ENCODE measurements around the gene LIMD2. TPM values are rescaled to one million over a fixed set of nuclear protein-coding genes. Genes with fewer than 3 reads are reported as not detected.
"Not testable (repeated sequence)": the region's sequence is repeated elsewhere in the genome, so short reads cannot be mapped to it uniquely, and the experiment has no call there.

LIMD2 gene
- total RNA-seq (2014; rRNA removed; shearing (Covaris generic)), result 116 and 190 TPM in 2 replicates

DNA sequence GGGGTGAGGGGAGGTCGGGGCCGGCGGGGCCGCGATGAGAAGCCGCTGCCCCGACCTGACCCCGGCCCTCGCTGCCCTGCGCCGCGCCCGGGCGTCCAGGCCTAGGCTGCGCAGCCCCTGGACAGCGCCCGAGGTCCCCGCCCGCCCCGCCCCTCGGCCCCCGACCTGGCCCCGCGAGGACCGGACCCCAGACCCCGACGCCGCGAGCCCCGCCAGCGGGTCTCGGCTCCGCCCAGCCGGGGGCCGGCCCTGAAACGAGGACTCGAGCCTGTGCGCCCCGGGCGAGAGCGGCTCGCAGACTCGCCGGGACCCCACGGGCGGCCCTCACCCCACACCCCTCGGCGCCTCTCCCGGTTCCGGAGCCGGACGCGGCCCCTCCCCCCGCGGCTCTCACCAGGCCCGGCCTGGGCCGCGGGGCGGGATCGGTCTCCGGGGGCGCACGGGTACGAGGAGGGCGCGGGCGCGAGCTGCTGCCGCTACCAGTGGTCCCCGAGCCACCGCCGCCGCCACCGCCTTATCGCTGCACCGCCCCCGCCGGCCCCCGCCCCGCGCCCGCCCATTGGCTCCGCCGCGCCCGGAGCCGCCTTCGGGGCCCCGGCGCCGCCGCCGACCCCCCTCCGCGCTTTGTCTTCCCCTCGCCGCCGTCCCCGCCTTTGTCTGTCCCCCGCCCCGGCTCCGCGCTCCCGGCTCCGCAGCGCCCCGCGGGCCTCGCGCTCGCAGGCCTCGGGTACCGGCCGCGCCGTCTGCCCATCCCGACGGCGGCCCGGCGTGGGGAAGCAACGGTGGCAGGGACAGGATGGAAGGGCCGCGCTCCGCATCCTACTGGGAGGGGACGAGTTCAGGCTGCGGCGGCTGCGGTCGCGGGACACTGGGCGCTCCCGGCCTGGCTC lies at the start of gene LIMD2:
Gene LIMD2, minus strand, starts transcription at position 488 of the 890 bp plus-strand sequence. CDS start 827 bp downstream, outside the sequence.
- peaks cover 6% of the 10 kb centered on the region; the same call in 1 of the 2 replicates for H3K27me3 ChIP-seq (ENCODE audit: control insufficient read depth, insufficient read depth, low read length)
- H3K36me3 ChIP-seq (replicated peaks; ENCODE audit: control insufficient read depth, insufficient read depth, low read length), result peaks cover 5% of the 10 kb centered on the region
- peak within 1 kb of the TSS; percentile 67 for H3K4me3 ChIP-seq (ENCODE audit: insufficient read depth, low read depth, low read length)
- DNase-seq, result peak; percentile 97

DNA sequence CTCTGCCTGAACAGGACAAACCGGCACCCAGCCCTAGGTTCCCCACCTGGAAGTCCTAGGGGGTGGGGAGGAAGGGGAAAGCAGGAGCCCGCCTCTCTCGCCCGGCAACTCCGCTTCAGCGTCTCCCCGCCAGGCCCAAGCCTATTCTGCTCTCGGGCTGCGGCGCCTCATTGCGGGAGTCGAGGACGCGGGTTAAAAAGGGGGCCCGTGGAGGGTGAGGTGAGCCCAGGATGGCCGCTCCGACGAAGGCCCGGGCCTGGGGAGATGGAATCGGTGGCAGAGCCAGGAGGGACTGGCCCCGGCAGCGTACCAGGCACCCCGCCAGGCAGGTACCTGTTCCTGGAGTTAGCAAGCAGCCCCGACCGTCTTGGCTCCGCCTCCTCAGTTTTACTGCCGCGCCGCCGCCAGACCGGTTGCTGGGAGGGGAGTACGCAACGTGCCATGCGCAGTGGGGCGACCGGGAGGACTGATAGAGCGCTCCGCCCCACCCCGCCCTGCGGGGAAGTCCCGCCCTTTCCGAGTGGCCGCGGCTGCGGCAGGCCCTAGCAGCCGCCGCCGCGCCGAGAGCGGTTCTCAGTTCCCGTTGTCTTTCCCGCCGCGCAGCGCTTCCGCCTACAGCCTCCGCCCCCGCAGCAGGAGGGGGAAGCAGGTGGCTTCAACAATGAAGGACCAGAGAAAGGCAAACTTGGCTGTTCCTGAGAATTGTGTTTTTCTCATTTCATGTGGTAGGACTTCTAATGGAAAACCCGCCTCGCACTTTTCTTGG lies 41.7 kb upstream of the LIMD2 start, which contains the start of gene STRADA:
Gene STRADA, minus strand, starts transcription at position 392 of the 766 bp plus-strand sequence. CDS start 13,430 bp downstream, outside the sequence.
- no peaks in the 10 kb centered on the region for H3K27me3 ChIP-seq (ENCODE audit: control insufficient read depth, insufficient read depth, low read length)
- peak; percentile 98 for DNase-seq
- peak within 1 kb of the TSS; percentile 93 for H3K4me3 ChIP-seq (ENCODE audit: insufficient read depth, low read depth, low read length)
- peaks cover 4% of the 10 kb centered on the region; the same call in 1 of the 2 replicates for H3K36me3 ChIP-seq (replicated peaks; ENCODE audit: control insufficient read depth, insufficient read depth, low read length)

DNA sequence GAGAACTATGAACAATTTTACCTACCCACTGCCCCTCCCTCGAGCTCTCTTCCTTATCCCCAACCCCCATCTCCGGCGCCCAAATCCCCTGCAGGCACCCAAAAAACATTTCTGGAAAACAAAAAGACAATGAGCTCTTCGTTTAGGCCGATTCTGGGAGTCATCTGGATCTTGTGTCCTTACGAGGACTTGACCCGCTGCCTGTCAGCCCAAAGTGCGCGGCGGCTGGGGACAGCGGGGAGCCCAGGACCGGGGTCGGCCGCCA lies 41.1 kb upstream of the LIMD2 start:
- H3K27me3 ChIP-seq (ENCODE audit: control insufficient read depth, insufficient read depth, low read length), result no peaks in the 10 kb centered on the region
- H3K4me3 ChIP-seq (ENCODE audit: insufficient read depth, low read depth, low read length), result peak overlapping the region; percentile 93
- H3K36me3 ChIP-seq (replicated peaks; ENCODE audit: control insufficient read depth, insufficient read depth, low read length), result peaks cover 3% of the 10 kb centered on the region; the same call in 1 of the 2 replicates
- DNase-seq, result peak; percentile 68

DNA sequence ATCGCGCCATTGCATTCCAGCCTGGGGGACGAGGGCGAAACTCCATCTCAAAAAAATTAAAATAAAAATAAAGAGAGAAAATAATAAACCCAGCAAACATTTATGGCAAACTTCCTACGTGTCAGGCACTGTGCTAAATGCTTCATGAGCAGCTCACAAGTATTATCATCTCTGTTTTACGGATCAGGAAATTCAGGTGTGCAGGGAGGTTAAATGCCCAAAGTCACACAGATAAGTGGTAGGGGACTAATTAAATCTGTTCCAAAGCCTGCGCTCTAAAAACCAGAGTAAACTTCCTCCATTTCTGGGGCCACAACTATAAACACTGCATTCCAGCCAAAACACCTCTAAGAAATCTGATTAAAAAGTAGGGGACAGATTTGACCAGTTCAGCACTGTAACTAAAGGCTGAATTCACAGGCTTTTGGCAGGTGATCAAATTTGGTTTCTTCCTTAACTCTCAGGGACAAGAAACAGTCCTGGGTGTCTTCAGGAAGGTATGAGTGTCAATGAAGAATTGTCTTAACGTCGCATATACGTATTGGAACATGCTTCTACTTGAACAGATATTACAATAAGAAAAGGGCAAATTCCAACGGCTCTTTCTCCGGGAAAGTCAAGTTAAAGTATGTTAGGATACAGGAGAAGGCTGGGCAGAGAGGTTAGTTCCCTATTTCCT lies 40.7 kb upstream of the LIMD2 start:
- H3K36me3 ChIP-seq (replicated peaks; ENCODE audit: control insufficient read depth, insufficient read depth, low read length), result no peaks in the 10 kb centered on the region
- no peaks in the 10 kb centered on the region for H3K27me3 ChIP-seq (ENCODE audit: control insufficient read depth, insufficient read depth, low read length)
- DNase-seq, result peak; percentile 13
- H3K4me3 ChIP-seq (ENCODE audit: insufficient read depth, low read depth, low read length), result peak overlapping the region; percentile 93

DNA sequence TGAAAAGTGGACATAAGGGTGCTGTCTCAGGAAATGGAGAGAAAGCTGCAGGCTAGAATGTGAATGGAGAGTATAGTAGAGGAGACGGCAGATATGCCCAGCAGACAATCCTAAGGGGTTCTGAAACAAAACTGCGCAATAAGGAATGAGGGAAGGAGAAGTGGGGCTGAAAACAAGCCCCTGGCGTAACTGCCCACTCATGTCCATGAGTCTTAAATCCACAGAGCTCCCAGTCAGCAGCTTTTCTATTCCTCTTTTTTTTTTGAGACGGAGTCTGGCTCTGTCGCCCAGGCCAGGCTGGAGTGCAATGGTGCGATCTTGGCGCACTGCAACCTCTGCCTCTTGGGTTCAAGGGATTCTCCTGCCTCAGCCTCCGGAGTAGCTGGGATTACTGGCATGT lies 35.8 kb upstream of the LIMD2 start:
- Histone ChIP-seq H3K4me3 (ENCODE audit: insufficient read depth, low read depth, low read length) (no peak overlapping the region), H3K36me3 (replicated peaks; ENCODE audit: control insufficient read depth, insufficient read depth, low read length) (no peaks in the 10 kb centered on the region; the same call in 1 of the 2 replicates), H3K27me3 (ENCODE audit: control insufficient read depth, insufficient read depth, low read length) (no peaks in the 10 kb centered on the region)
- DNase-seq, result no peak

DNA sequence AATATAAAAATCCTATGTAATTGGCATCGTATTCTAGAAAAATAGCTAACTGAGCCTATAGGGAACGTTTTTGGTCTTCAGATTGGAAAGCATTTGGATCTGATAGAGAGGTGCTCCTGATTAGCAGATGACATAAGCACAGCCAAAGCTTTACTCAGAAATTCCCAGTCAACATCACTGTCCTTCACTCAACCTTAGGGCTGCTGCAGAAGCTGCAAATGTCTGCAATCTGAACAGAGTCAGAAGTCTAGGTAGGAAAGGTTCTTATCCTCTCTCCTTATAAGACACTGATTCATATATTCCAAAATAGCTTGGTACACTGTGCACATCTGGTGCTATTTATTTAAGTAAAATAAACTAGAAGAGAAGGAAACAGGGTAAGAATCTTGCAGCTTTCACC lies 22.5 kb upstream of the LIMD2 start:
- DNase-seq, result no peak
- H3K27me3 ChIP-seq (ENCODE audit: control insufficient read depth, insufficient read depth, low read length), result no peaks in the 10 kb centered on the region
- no peaks in the 10 kb centered on the region; the same call in 1 of the 2 replicates for H3K36me3 ChIP-seq (replicated peaks; ENCODE audit: control insufficient read depth, insufficient read depth, low read length)
- no peak overlapping the region for H3K4me3 ChIP-seq (ENCODE audit: insufficient read depth, low read depth, low read length)

DNA sequence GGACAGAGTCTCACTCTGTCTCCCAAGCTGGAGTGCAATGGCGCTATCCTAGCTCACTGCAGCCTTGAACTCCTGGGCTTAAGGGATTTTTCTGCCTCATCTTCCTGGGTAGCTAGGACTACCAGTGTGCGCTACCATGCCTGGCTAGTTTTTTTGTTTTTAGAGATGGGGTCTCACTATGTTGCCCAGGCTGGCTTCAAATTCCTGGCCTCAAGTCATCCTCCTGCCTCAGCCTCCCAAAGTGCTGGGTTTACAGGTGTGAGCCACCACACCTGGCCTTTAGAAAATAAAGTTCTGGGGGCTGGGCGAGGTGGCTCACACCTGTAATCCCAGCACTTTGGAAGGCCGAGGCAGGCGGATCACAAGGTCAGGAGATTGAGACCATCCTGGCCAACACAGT lies 20.3 kb upstream of the LIMD2 start:
- not testable (repeated sequence) for DNase-seq; H3K4me3 ChIP-seq (ENCODE audit: insufficient read depth, low read depth, low read length); H3K36me3 ChIP-seq (replicated peaks; ENCODE audit: control insufficient read depth, insufficient read depth, low read length); H3K27me3 ChIP-seq (ENCODE audit: control insufficient read depth, insufficient read depth, low read length)

DNA sequence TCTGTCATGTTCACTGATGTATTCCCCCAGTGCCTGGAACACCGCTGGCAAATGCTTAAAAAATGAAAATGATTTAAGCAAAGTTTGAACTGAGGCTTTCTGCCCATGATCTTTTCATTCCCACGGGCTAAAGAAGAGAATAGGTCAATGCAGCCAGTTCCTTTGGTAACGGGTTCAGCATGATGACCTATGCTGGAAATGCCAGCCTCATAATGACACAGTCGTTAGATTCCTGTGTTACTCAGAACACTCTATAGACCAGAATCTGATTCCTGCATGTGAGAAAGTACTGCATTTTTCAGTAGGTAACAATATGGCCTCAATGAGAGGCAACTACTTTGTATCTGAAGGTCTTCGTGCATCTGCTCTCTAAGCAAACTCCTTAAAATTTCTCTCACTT lies 19.1 kb upstream of the LIMD2 start:
- H3K4me3 ChIP-seq (ENCODE audit: insufficient read depth, low read depth, low read length), result no peak overlapping the region
- no peak for DNase-seq
- no peaks in the 10 kb centered on the region for H3K27me3 ChIP-seq (ENCODE audit: control insufficient read depth, insufficient read depth, low read length)
- H3K36me3 ChIP-seq (replicated peaks; ENCODE audit: control insufficient read depth, insufficient read depth, low read length), result no peaks in the 10 kb centered on the region; the same call in none of the 2 replicates

DNA sequence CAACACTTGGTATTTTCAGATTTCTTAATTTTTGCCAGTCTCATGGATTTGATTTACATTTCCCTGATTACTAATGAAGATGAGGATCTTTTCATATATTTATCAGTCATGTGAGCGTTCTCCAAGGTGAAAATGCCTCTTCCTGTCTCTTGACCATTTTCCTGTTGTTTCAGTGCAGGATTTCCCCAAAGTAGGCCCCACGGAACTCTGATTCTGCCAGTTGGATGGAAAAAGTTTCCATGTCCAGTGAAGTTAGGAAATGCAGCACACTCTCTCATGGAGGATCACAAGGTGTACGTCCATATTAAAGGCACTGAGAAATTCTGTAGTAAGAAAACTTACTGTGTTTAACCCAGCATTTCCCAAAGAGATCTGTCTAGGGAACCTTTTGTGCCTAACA lies 16.5 kb upstream of the LIMD2 start:
- Histone ChIP-seq H3K4me3 (ENCODE audit: insufficient read depth, low read depth, low read length) (no peak overlapping the region), H3K36me3 (replicated peaks; ENCODE audit: control insufficient read depth, insufficient read depth, low read length) (no peaks in the 10 kb centered on the region; the same call in none of the 2 replicates), H3K27me3 (ENCODE audit: control insufficient read depth, insufficient read depth, low read length) (no peaks in the 10 kb centered on the region)
- DNase-seq, result no peak

DNA sequence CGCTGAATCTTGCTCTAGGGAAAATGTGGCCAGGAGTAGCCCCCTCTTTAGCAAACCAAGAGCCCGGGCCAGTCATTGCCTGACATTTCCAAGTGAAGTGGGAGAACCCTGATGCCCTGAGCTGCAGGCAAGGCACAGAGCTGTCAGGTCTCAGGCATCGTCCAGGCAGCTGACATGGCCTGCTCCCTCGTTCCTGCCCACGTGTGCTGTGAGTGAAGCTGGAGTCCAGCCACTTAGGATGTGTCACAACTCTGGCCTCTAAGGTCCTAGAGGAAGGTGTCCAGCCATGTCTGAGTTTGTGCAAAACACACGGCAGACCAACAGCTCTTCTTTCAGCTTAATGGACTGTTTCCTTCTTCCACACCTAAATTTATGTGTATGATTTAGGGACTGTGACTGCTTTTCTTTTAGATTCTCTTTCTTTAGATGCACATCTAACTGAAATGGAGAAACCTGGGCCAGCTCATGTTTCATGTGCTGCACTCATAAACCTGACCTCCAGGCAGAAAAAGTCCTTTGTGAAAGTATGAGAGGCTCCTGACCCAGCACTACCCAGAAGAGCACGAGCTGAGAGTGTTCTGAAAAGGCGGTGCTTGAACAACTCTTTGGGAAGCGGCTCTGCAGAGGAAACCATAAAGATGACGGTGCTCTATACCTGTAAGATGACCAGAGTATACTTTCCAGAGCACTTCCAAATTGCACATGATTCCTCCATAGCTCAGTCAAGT lies 14.8 kb upstream of the LIMD2 start:
- H3K36me3 ChIP-seq (replicated peaks; ENCODE audit: control insufficient read depth, insufficient read depth, low read length), result peaks cover 4% of the 10 kb centered on the region
- DNase-seq, result no peak
- H3K4me3 ChIP-seq (ENCODE audit: insufficient read depth, low read depth, low read length), result no peak overlapping the region
- no peaks in the 10 kb centered on the region for H3K27me3 ChIP-seq (ENCODE audit: control insufficient read depth, insufficient read depth, low read length)

DNA sequence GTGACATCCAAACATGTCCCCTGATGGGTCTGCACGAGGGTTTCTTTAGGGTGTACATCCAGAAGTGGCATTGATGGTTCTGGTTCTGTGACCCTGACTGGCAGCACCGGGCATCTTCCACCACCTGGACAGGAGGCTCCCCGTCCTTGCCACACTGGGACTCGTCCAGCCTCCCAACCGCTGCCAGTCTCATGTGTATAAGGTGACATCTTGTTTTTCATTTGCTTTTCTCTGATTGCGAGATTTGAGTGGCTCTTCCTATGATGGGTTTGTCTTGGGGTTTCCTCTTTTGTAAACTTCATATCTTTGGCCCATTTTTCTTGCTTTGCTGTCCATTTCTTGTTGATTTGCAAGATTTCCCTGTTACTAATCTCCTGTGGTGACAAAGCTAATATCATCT lies 9.2 kb upstream of the LIMD2 start:
- no peak overlapping the region for H3K4me3 ChIP-seq (ENCODE audit: insufficient read depth, low read depth, low read length)
- no peak for DNase-seq

DNA sequence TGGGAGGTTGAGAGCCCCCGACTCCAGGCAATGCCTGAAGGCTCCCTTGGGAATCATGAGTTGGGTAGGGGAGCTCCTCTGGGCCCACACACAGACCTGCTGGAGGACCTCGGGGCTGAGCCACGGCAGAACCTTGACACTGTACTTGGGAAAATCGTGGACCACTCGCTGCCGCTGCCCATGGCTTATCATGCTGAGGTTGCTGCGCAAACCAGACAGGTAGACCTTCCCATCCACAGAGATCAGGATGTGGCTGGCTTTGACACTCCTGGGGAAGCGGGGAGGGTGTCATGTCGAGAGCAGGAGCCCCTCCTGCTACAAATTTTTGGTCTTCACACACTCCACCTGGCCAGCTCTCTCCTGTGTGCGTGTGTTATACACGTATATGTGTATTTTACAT lies 7.2 kb upstream of the LIMD2 start:
- Histone ChIP-seq H3K4me3 (ENCODE audit: insufficient read depth, low read depth, low read length) (no peak overlapping the region), H3K36me3 (replicated peaks; ENCODE audit: control insufficient read depth, insufficient read depth, low read length) (peaks cover 12% of the 10 kb centered on the region)
- no peak for DNase-seq

More for the DNA sequence above, 9.2 kb upstream of the LIMD2 start:
- Histone ChIP-seq H3K27me3 (ENCODE audit: control insufficient read depth, insufficient read depth, low read length) (no peaks in the 10 kb centered on the region), H3K36me3 (replicated peaks; ENCODE audit: control insufficient read depth, insufficient read depth, low read length) (peaks cover 10% of the 10 kb centered on the region)

DNA sequence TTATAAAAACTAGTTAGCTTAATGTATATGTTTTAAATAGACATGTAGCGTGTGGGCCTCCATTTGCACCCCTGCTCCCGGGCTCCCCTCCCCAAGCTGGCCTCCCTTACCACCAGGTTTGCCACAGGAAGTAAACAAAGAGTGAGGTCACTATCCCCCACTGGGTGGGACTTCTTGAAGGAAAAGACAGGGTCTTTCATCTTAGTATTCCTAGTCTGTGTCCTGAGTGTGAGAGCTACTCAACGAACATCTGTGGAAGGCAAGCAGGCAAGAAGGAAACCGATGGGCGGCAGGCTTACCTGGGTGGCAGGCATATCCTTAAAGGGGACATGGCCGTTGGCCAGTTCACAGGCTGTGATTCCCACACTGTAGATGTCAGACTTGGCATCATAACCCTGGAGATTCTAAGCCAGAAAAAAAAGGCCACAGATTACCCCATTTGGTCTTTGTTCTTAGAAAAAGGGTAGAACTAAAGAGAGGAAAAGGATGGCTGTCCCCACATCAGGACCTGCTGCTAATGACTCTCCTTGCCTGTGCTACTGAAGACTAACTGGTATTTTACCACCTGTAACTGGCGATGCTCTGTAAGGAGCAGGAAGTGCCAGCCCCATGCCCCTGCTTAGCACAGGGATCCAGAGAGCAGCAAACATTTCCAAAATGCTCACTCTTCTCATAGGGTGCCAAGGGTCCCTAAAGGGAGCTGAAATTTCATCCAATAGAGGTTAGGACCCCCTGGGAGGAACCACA lies 6.6 kb upstream of the LIMD2 start:
- no peak overlapping the region for H3K4me3 ChIP-seq (ENCODE audit: insufficient read depth, low read depth, low read length)
- peaks cover 12% of the 10 kb centered on the region for H3K36me3 ChIP-seq (replicated peaks; ENCODE audit: control insufficient read depth, insufficient read depth, low read length)
- no peaks in the 10 kb centered on the region for H3K27me3 ChIP-seq (ENCODE audit: control insufficient read depth, insufficient read depth, low read length)
- no peak for DNase-seq

More for the DNA sequence above, 7.2 kb upstream of the LIMD2 start:
- H3K27me3 ChIP-seq (ENCODE audit: control insufficient read depth, insufficient read depth, low read length), result no peaks in the 10 kb centered on the region

Measured in H7 (cell line).